GM10266 (cell line): Measurements from ENCODE around the gene ARHGEF19.

Experiments
- DNase-seq: peaks from one replicate; pipeline ENCODE4 v3.0.0; 2012; ENCODE audit errors: extremely low spot score
- CTCF ChIP-seq: IDR thresholded peaks from 2 replicates; pipeline ENCODE4 v1.5.1; 2012; ENCODE audit warnings: mild to moderate bottlenecking, low read depth; ENCODE audit not compliant: control insufficient read depth, insufficient read depth; ENCODE audit errors: missing control alignments

The ARHGEF19 gene

GRCh38 chr1:16254263-16254928, 41.9 kb upstream of the ARHGEF19 start:
- no peak for DNase-seq
- TF ChIP-seq CTCF, result no peak

- DNase-seq, result no peak
Measured at GRCh38 chr1:16253332-16253922, 41.0 kb upstream of the ARHGEF19 start.

GRCh38 chr1:16252912-16253311, 40.5 kb upstream of the ARHGEF19 start:
- DNase-seq, result no peak
- TF ChIP-seq CTCF, result no peak

More at GRCh38 chr1:16253332-16253922, 41.0 kb upstream of the ARHGEF19 start:
- TF ChIP-seq CTCF, result no peak

GRCh38 chr1:16251381-16251780, 38.9 kb upstream of the ARHGEF19 start:
- DNase-seq, result no peak
- no peak for TF ChIP-seq CTCF

GRCh38 chr1:16250524-16251251, 38.2 kb upstream of the ARHGEF19 start:
- no peak for DNase-seq
- no peak for TF ChIP-seq CTCF

- DNase-seq, result no peak
- no peak for TF ChIP-seq CTCF
Measured at GRCh38 chr1:16249596-16250241, 37.3 kb upstream of the ARHGEF19 start.
